ENCODE data around the gene SLC36A2. TPM values are rescaled to one million over a fixed set of nuclear protein-coding genes. Genes with fewer than 3 reads are reported as not detected.

Gene SLC36A2
- total and polyA plus RNA-seq, 2 donors (not counting 1 experiment from before 2014, with no cell fraction given) = not detected

DNA sequence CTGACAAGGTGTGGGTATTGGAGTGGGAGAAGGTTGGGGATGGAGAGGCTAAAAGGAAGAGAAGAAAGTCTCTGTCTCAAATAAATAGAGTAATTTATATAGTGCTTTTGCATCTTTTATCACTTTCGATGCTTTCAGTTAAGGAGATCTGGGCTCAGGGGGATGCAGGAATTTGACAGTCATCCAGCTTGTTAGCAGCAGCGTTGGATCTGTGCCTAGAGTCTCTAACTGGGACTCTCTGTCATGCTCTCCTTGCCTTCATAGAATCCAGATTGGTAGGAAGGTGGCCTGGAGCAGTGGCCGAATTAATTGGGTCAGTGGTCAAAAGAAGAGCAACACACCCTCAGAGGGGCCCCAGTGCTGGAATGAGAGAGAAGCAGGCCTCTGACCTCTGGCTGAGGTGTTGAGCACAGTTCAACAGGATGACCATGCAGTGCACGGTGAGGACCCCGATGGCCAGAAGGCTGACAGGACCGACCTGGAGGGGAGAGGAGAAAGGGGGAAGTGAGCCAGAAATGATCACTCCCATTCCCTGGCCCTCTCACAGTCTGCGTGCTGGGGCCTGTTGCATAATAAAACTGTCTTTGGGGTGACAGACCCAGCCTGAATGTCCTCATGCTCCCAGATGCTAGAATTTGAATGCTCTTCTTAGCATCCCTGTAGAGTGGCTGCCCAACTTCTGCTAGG, 51.4 kb downstream of the SLC36A2 start:
- no peaks in the 10 kb centered on the region for H3K4me1 ChIP-seq (ENCODE audit: control insufficient read depth in 2 of 2, insufficient read depth in 2 of 2, low read length in 2 of 2)
- no peaks in the 10 kb centered on the region for H3K9me3 Mint-ChIP-seq (ENCODE audit: insufficient read depth)

GRCh38 chr5:151295138-151295537, 52.2 kb downstream of the SLC36A2 start:
- Histone ChIP-seq H3K4me3 (ENCODE audit: control extremely low read depth in 1 of 5, extremely low read depth in 1 of 5, insufficient read depth in 1 of 5, low read depth in 2 of 5, low read length in 4 of 5) (no peak overlapping the region), H4K20me1 (ENCODE audit: control insufficient read depth, insufficient read depth, low read length, poor library complexity, severe bottlenecking) (no peaks in the 10 kb centered on the region), H3K9ac (ENCODE audit: low read length) (no peak overlapping the region), H3K27me3 (replicated peaks in 1 of 4; ENCODE audit: control extremely low read depth in 1 of 4, control insufficient read depth in 3 of 4, insufficient read depth in 4 of 4, low read length in 3 of 4) (no peaks in the 10 kb centered on the region), H3K4me1 (ENCODE audit: control insufficient read depth in 2 of 2, insufficient read depth in 2 of 2, low read length in 2 of 2) (no peaks in the 10 kb centered on the region), H3K36me3 (replicated peaks in 1 of 2; ENCODE audit: control extremely low read depth in 1 of 2, control insufficient read depth in 1 of 2, extremely low read depth in 1 of 2, insufficient read depth in 2 of 2, low read length in 1 of 2) (no peaks in the 10 kb centered on the region), H3K4me2 (replicated peaks; ENCODE audit: low read depth, low read length, poor library complexity, severe bottlenecking) (no peak overlapping the region), H3K9me3 (ENCODE audit: control extremely low read depth in 1 of 3, control insufficient read depth in 2 of 3, insufficient read depth in 1 of 3, low read length in 2 of 3) (no peaks in the 10 kb centered on the region), H2AFZ (ENCODE audit: insufficient read depth, low read depth, low read length, poor library complexity, severe bottlenecking) (no peak overlapping the region), H3K27ac (ENCODE audit: low read length in 2 of 2) (no peak overlapping the region), H3K79me2 (ENCODE audit: control insufficient read depth, insufficient read depth, low read length) (no peaks in the 10 kb centered on the region)
- TF ChIP-seq, protein P1, sequence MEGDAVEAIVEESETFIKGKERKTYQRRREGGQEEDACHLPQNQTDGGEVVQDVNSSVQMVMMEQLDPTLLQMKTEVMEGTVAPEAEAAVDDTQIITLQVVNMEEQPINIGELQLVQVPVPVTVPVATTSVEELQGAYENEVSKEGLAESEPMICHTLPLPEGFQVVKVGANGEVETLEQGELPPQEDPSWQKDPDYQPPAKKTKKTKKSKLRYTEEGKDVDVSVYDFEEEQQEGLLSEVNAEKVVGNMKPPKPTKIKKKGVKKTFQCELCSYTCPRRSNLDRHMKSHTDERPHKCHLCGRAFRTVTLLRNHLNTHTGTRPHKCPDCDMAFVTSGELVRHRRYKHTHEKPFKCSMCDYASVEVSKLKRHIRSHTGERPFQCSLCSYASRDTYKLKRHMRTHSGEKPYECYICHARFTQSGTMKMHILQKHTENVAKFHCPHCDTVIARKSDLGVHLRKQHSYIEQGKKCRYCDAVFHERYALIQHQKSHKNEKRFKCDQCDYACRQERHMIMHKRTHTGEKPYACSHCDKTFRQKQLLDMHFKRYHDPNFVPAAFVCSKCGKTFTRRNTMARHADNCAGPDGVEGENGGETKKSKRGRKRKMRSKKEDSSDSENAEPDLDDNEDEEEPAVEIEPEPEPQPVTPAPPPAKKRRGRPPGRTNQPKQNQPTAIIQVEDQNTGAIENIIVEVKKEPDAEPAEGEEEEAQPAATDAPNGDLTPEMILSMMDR (IDR thresholded peaks at IDR 0.05) = no peak
- no peak for TF ChIP-seq EZH2 (IDR thresholded peaks at IDR 0.05; ENCODE audit: borderline replicate concordance, insufficient read depth, low read depth, low read length, poor library complexity, severe bottlenecking)
- Mint-ChIP-seq H3K9me3 (ENCODE audit: insufficient read depth) (no peaks in the 10 kb centered on the region), H3K4me1 (peaks cover 2% of the 10 kb centered on the region), H3K27ac (no peak overlapping the region), H3K27me3 (peaks cover 10% of the 10 kb centered on the region), H3K4me3 (no peak overlapping the region)
- ChIA-PET POLR2A (no interaction called here), CTCF (no interaction called here)
- intact Hi-C loops (cut with micrococcal nuclease) = loop anchor here (5.0 kb wide), 1 partner anchor 243 kb away; no protein-coding TSS in a partner anchor
- no peak for ATAC-seq (ENCODE audit: low read depth)
- DNase-seq = no peak
- WGBS (ENCODE audit: insufficient coverage) = 95% methylated on average over 5 of the region's 5 CpGs

More for the DNA sequence above, 51.4 kb downstream of the SLC36A2 start:
- Histone ChIP-seq H3K79me2 (ENCODE audit: control insufficient read depth, insufficient read depth, low read length) (no peaks in the 10 kb centered on the region), H3K27me3 (replicated peaks in 1 of 4; ENCODE audit: control extremely low read depth in 1 of 4, control insufficient read depth in 3 of 4, insufficient read depth in 4 of 4, low read length in 3 of 4) (no peaks in the 10 kb centered on the region), H3K9ac (ENCODE audit: low read length) (no peak overlapping the region), H2AFZ (ENCODE audit: insufficient read depth, low read depth, low read length, poor library complexity, severe bottlenecking) (no peak overlapping the region), H4K20me1 (ENCODE audit: control insufficient read depth, insufficient read depth, low read length, poor library complexity, severe bottlenecking) (no peaks in the 10 kb centered on the region), H3K27ac (ENCODE audit: low read length in 2 of 2) (no peak overlapping the region), H3K4me2 (replicated peaks; ENCODE audit: low read depth, low read length, poor library complexity, severe bottlenecking) (no peak overlapping the region), H3K36me3 (replicated peaks in 1 of 2; ENCODE audit: control extremely low read depth in 1 of 2, control insufficient read depth in 1 of 2, extremely low read depth in 1 of 2, insufficient read depth in 2 of 2, low read length in 1 of 2) (no peaks in the 10 kb centered on the region), H3K9me3 (ENCODE audit: control extremely low read depth in 1 of 3, control insufficient read depth in 2 of 3, insufficient read depth in 1 of 3, low read length in 2 of 3) (no peaks in the 10 kb centered on the region), H3K4me3 (ENCODE audit: control extremely low read depth in 1 of 5, extremely low read depth in 1 of 5, insufficient read depth in 1 of 5, low read depth in 2 of 5, low read length in 4 of 5) (no peak overlapping the region)
- ChIA-PET CTCF (interaction anchor here (0.7 to 1.8 kb wide), 4 partner anchors 20 to 244 kb away, joined by 3 to 4 read pairs (median 4); no protein-coding TSS in a partner anchor), POLR2A (no interaction called here)
- no peak overlapping the region for H3K4me3 Mint-ChIP-seq
- DNase-seq (no peak), ATAC-seq (ENCODE audit: low read depth) (no peak)
- intact Hi-C loops (cut with micrococcal nuclease) = loop anchor here (5.0 kb wide), 1 partner anchor 244 kb away; no protein-coding TSS in a partner anchor
- H3K27me3 Mint-ChIP-seq = peaks cover 16% of the 10 kb centered on the region
- H3K4me1 Mint-ChIP-seq = peaks cover 2% of the 10 kb centered on the region
- H3K27ac Mint-ChIP-seq = no peak overlapping the region
- TF ChIP-seq, protein P1 (IDR thresholded peaks at IDR 0.05) = no peak
- TF ChIP-seq EZH2 (IDR thresholded peaks at IDR 0.05; ENCODE audit: borderline replicate concordance, insufficient read depth, low read depth, low read length, poor library complexity, severe bottlenecking) = no peak
- 78% methylated on average over 6 of the region's 7 CpGs for WGBS (ENCODE audit: insufficient coverage)

Data from B cell (primary cell).